Panc1 (cell line): ENCODE results near the gene ADRM1. TPM values are rescaled to one million over a fixed set of nuclear protein-coding genes. Genes with fewer than 3 reads are reported as not detected.

ENCODE experiments used
- ATAC-seq: fragments of 200-7000 bp; cut with Tn5 transposase; 2 replicates; pipeline ENCODE4 v1.9.1; 2020; ENCODE audit warnings: mild to moderate bottlenecking, moderate library complexity
- BruUV-seq: library from RNA; stranded (reverse); fragments of 400-500 nt; replicated peaks from 2 replicates; lab custom pipeline; 2021; lab: Mats Ljungman, UMichigan
- CTCF ChIA-PET: fragments of 300-600 bp; sonication (Branson Sonifier 250); formaldehyde crosslinking; loops from one replicate; lab custom pipeline; 2022; ENCODE audit warnings: antibody characterized with exemption; lab: Charles Lee
- POLR2A ChIA-PET: fragments of 300-600 bp; sonication (Branson Sonifier 250); formaldehyde crosslinking; loops from one replicate; lab custom pipeline; 2022; ENCODE audit warnings: antibody characterized with exemption; lab: Charles Lee
- DNase-seq: peaks from one replicate; pipeline ENCODE4 v3.0.0-alpha.2; 2010; ENCODE audit warnings: low read depth, low spot score
- H3K27ac ChIP-seq: 2 replicates; pipeline ENCODE4 v1.5.1; 2011; ENCODE audit warnings: mild to moderate bottlenecking, low read length, inconsistent platforms
- H3K27me3 ChIP-seq: fragments of 200-500 bp; sonication (Bioruptor generic); 2 replicates; pipeline ENCODE4 v1.6.0; 2014; ENCODE audit warnings: low read length, inconsistent platforms; ENCODE audit not compliant: control insufficient read depth, insufficient read depth
- H3K36me3 ChIP-seq: fragments of 200-500 bp; sonication (Bioruptor generic); 2 replicates; pipeline ENCODE4 v1.5.1; 2014; ENCODE audit warnings: inconsistent platforms, mild to moderate bottlenecking, low read length, moderate library complexity; ENCODE audit not compliant: control insufficient read depth, insufficient read depth
- H3K4me1 ChIP-seq: 2 replicates; pipeline ENCODE4 v1.5.1; 2011; ENCODE audit warnings: inconsistent platforms, mild to moderate bottlenecking, low read length, moderate library complexity; ENCODE audit not compliant: control insufficient read depth, insufficient read depth
- H3K4me3 ChIP-seq, 2 experiments: 2 replicates each; pipeline ENCODE4 v1.5.1; 2011 to 2012; ENCODE audit warnings: low read depth in 2 of 2, low read length in 2 of 2, mild to moderate bottlenecking in 2 of 2, inconsistent platforms in 1 of 2, moderate library complexity in 1 of 2
- H3K9me3 ChIP-seq: fragments of 200-500 bp; sonication (Bioruptor generic); 2 replicates; pipeline ENCODE4 v1.5.1; 2014; ENCODE audit warnings: low read depth, mild to moderate bottlenecking, inconsistent platforms, low read length, moderate library complexity; ENCODE audit not compliant: control insufficient read depth, insufficient read depth
- CTCF ChIP-seq: fragments of 450-650 bp; IDR thresholded peaks from 2 replicates; pipeline ENCODE4 v1.5.1; 2017; ENCODE audit warnings: mild to moderate bottlenecking
- POLR2AphosphoS5 ChIP-seq: IDR thresholded peaks from 2 replicates; pipeline ENCODE4 v1.6.1; 2012; ENCODE audit warnings: mild to moderate bottlenecking, low read depth, low read length, moderate library complexity
- REST ChIP-seq, 2 experiments: IDR thresholded peaks; 2 replicates each; pipeline ENCODE4 v1.6.1; 2011 to 2012; ENCODE audit warnings: low read depth in 2 of 2, control low read depth in 1 of 2, low read length in 1 of 2, mild to moderate bottlenecking in 1 of 2, moderate library complexity in 1 of 2; ENCODE audit not compliant: insufficient read depth in 1 of 2
- SIN3A ChIP-seq: IDR thresholded peaks from 2 replicates; pipeline ENCODE4 v1.6.1; 2012; ENCODE audit warnings: low read depth, mild to moderate bottlenecking, low read length, moderate library complexity, borderline replicate concordance; ENCODE audit not compliant: insufficient read depth
- TCF7L2 ChIP-seq: IDR thresholded peaks from 2 replicates; pipeline ENCODE4 v1.6.1; 2011; ENCODE audit warnings: mild to moderate bottlenecking, low read depth, low read length, inconsistent platforms
- in situ Hi-C: cut with HindIII; loops from 2 replicates; pipeline ENCODE4 v1.10.0; 2016; ENCODE audit warnings: low sequenced_read_pairs, low pct_unique_long_range_greater_than_20kb
- intact Hi-C: fragments of 100-400 bp; cut with micrococcal nuclease; formaldehyde crosslinking; loops from one replicate; pipeline ENCODE4 v1.10.0; 2022; ENCODE audit not compliant: unreplicated experiment
- total RNA-seq: library from RNA; stranded (reverse); gene quantifications from one replicate; pipeline ENCODE4 v1.2.1, GENCODE V29; 2021; ENCODE audit not compliant: unreplicated experiment

ADRM1 gene
- total RNA-seq, 1 experiment from 2014 or later, result 194 TPM

- Histone ChIP-seq H3K27ac (no peak overlapping the region), H3K9me3 (no peaks in the 10 kb centered on the region), H3K4me1 (no peaks in the 10 kb centered on the region), H3K36me3 (peaks cover 12% of the 10 kb centered on the region), H3K27me3 (no peaks in the 10 kb centered on the region), H3K4me3 (no peak overlapping the region)
- CTCF ChIA-PET, result no interaction called here
- BruUV-seq, result no TSS peak
- no peak for DNase-seq
- POLR2A ChIA-PET, result no interaction called here
- TF ChIP-seq SIN3A (no peak), POLR2AphosphoS5 (no peak), REST (IDR thresholded peaks at IDR 0.05; ENCODE audit: insufficient read depth in 1 of 2, low read depth in 2 of 2, low read length in 1 of 2) (no peak), TCF7L2 (no peak), CTCF (no peak)
- ATAC-seq, result no peak
- in situ Hi-C loops, result no loop called here
- intact Hi-C loops, result no loop called here
These were observed 32.1 kb downstream of the ADRM1 start for GRCh38 chr20:62334881-62335280.

GRCh38 chr20:62335532-62335931, 32.7 kb downstream of the ADRM1 start:
- ChIA-PET POLR2A (no interaction called here), CTCF (no interaction called here)
- DNase-seq (no peak), ATAC-seq (no peak)
- Histone ChIP-seq H3K36me3 (peaks cover 14% of the 10 kb centered on the region), H3K27ac (no peak overlapping the region), H3K9me3 (no peaks in the 10 kb centered on the region), H3K4me1 (no peaks in the 10 kb centered on the region), H3K4me3 (no peak overlapping the region), H3K27me3 (no peaks in the 10 kb centered on the region)
- BruUV-seq, result no TSS peak
- in situ Hi-C loops (no loop called here), intact Hi-C loops (no loop called here)
- no peak for TF ChIP-seq TCF7L2
- no peak for TF ChIP-seq REST (IDR thresholded peaks at IDR 0.05; ENCODE audit: insufficient read depth in 1 of 2, low read depth in 2 of 2, low read length in 1 of 2)
- TF ChIP-seq SIN3A, result no peak
- no peak for TF ChIP-seq POLR2AphosphoS5
- TF ChIP-seq CTCF, result no peak
